ENCODE measurements around the gene ENTPD7. TPM values are rescaled to one million over a fixed set of nuclear protein-coding genes. Genes with fewer than 3 reads are reported as not detected.

ENTPD7 gene
- total RNA-seq, 1 donor from 2014 or later = 20.6 TPM

DNA sequence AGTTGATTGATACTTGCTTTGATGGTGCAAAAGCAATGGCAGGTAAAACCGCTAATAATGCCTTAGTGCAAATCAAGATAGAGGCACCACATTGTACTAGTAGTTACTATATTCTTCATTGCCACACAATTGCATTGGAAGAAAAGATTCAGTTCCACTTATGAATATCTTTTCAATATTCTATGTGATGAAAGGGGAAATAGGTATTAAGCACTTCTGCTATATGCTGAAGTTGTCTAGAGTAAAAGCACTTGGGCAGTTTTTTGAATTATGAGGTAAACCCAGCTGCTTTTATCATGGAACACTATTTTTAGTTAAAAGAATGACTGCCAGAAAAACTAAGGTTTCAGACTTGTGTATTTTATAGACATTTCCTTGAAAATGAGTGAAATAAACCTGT, 15.5 kb downstream of the ENTPD7 start:
- no peak for DNase-seq (ENCODE audit: low spot score in 2 of 2, unreplicated experiment in 2 of 2)
- Mint-ChIP-seq H3K4me3 (no peak overlapping the region), H3K4me1 (peaks cover 5% of the 10 kb centered on the region), H3K9me3 (no peaks in the 10 kb centered on the region), H3K27ac (no peak overlapping the region), H3K27me3 (ENCODE audit: low read depth) (no peaks in the 10 kb centered on the region), H3K36me3 (peaks cover 8% of the 10 kb centered on the region)
- TF ChIP-seq, protein P1, sequence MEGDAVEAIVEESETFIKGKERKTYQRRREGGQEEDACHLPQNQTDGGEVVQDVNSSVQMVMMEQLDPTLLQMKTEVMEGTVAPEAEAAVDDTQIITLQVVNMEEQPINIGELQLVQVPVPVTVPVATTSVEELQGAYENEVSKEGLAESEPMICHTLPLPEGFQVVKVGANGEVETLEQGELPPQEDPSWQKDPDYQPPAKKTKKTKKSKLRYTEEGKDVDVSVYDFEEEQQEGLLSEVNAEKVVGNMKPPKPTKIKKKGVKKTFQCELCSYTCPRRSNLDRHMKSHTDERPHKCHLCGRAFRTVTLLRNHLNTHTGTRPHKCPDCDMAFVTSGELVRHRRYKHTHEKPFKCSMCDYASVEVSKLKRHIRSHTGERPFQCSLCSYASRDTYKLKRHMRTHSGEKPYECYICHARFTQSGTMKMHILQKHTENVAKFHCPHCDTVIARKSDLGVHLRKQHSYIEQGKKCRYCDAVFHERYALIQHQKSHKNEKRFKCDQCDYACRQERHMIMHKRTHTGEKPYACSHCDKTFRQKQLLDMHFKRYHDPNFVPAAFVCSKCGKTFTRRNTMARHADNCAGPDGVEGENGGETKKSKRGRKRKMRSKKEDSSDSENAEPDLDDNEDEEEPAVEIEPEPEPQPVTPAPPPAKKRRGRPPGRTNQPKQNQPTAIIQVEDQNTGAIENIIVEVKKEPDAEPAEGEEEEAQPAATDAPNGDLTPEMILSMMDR (IDR thresholded peaks at IDR 0.05; ENCODE audit: unreplicated experiment) = no peak

DNA sequence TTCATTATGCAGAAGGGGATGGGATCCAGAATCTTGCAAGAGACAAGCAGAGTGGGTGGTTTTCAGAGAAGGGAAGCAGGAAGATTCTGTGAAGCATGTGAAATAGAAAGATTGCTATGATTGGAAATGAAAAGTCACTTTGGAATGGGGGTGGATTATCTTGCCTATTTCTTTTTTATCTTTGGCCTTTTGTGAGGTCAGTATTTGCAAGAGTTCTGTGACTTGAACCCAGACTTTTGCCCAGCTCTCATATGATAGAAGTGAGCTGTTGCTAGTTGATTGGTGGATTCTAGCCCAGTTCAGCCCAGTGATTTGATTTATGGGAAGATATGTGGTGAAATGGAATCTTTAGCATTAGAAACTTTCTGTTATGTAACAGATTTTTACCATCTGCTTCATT, 17.1 kb downstream of the ENTPD7 start:
- H3K4me3 Mint-ChIP-seq = no peak overlapping the region
- TF ChIP-seq, protein P1 (IDR thresholded peaks at IDR 0.05; ENCODE audit: unreplicated experiment) = no peak
- H3K4me1 Mint-ChIP-seq = peaks cover 5% of the 10 kb centered on the region
- H3K36me3 Mint-ChIP-seq = peaks cover 13% of the 10 kb centered on the region
- H3K27me3 Mint-ChIP-seq (ENCODE audit: low read depth) = no peaks in the 10 kb centered on the region
- no peak overlapping the region for H3K27ac Mint-ChIP-seq
- no peak for DNase-seq (ENCODE audit: low spot score in 2 of 2, unreplicated experiment in 2 of 2)
- no peaks in the 10 kb centered on the region for H3K9me3 Mint-ChIP-seq

DNA sequence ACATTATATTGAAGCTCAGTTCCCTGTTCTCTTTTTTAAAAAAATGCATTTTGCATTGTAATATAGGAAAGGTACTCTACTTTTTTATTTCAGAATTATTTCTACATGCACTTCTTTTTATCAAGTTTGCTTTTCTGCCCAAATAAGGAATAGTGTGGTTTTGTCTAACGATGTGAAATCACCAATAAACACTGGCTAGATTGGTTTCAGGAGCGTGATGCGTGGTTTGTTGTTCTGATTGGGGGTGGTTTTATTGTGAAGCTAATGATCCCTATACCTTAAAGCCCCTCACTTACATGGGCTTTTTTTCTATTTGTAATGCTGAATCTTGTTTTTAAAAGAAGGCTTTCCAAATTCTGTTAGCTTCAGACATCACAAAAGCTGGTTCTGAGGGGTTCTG, 17.6 kb downstream of the ENTPD7 start:
- H3K27me3 Mint-ChIP-seq (ENCODE audit: low read depth) = no peaks in the 10 kb centered on the region
- DNase-seq (ENCODE audit: low spot score in 2 of 2, unreplicated experiment in 2 of 2) = no peak
- H3K4me3 Mint-ChIP-seq = no peak overlapping the region
- H3K36me3 Mint-ChIP-seq = peaks cover 14% of the 10 kb centered on the region
- H3K27ac Mint-ChIP-seq = no peak overlapping the region
- peaks cover 5% of the 10 kb centered on the region for H3K4me1 Mint-ChIP-seq
- TF ChIP-seq, protein P1 (IDR thresholded peaks at IDR 0.05; ENCODE audit: unreplicated experiment) = no peak
- no peaks in the 10 kb centered on the region for H3K9me3 Mint-ChIP-seq

DNA sequence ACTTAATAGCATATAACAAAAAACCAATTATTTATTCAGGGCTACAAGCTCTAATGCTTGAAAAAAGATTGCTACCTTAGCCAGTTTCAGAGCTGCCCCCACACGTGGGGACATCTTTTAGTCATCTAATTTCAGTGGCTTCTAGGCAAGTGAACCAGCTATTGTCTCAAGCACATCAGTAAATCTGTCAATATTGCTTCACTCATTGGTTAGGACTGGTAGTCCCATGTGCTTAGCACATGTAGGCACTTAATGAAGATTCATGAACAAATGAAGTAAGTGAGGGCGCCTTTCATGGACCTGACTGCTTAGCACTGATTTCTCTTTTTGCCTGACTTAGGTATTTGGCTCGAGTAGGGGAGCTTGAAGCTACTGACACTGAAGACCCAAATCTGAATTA, 19.6 kb downstream of the ENTPD7 start:
- no peak for DNase-seq (ENCODE audit: low spot score in 2 of 2, unreplicated experiment in 2 of 2)
- H3K9me3 Mint-ChIP-seq = no peaks in the 10 kb centered on the region
- H3K4me3 Mint-ChIP-seq = no peak overlapping the region
- H3K36me3 Mint-ChIP-seq = peaks cover 17% of the 10 kb centered on the region
- peaks cover 5% of the 10 kb centered on the region for H3K4me1 Mint-ChIP-seq
- TF ChIP-seq, protein P1 (IDR thresholded peaks at IDR 0.05; ENCODE audit: unreplicated experiment) = no peak
- H3K27me3 Mint-ChIP-seq (ENCODE audit: low read depth) = no peaks in the 10 kb centered on the region
- H3K27ac Mint-ChIP-seq = no peak overlapping the region

DNA sequence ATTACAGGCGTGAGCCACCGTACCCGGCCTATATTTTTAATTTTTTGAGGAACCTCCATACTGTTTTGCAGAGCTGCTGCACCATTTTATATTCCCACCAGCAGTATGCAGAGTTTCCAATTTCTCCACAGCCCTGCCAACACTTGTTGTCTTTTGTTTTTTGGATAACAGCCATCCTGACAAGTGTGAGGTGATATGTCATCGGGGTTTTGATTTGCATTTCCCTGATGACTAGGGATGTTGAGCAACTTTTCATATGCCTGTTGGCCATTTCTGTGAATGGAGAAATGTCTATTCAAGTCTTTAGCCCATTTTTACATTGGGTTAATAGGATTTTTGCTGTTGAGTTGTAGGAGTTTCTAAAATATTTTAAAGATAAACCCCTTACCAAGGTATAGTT, 22.2 kb downstream of the ENTPD7 start:
- Mint-ChIP-seq H3K9me3 (no peaks in the 10 kb centered on the region), H3K27ac (no peak overlapping the region), H3K27me3 (ENCODE audit: low read depth) (no peaks in the 10 kb centered on the region), H3K4me1 (peaks cover 2% of the 10 kb centered on the region), H3K4me3 (no peak overlapping the region), H3K36me3 (peaks cover 19% of the 10 kb centered on the region)
- DNase-seq (ENCODE audit: low spot score in 2 of 2, unreplicated experiment in 2 of 2) = no peak
- TF ChIP-seq, protein P1 (IDR thresholded peaks at IDR 0.05; ENCODE audit: unreplicated experiment) = no peak

DNA sequence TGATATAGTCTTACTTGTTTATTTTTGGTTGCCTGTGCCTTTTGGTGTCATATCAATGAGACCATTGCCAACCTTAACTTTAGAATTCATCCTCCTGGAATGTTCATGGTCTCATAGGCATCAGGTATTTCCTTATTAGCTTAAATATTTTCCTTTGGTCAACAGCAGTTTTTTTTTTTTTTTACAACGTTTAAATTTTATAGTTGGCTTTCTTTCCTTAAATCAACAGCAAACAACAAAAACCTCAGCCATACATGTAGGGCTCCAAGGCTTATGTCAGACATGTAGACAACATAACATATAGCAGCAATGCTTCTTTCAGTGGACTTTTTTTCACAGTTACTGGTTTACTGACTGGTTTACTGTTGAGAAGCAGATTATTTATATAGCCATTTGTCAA, 22.7 kb downstream of the ENTPD7 start:
- no peak overlapping the region for H3K27ac Mint-ChIP-seq
- no peak for DNase-seq (ENCODE audit: low spot score in 2 of 2, unreplicated experiment in 2 of 2)

More for the DNA sequence above, 22.7 kb downstream of the ENTPD7 start:
- no peaks in the 10 kb centered on the region for H3K27me3 Mint-ChIP-seq (ENCODE audit: low read depth)
- H3K36me3 Mint-ChIP-seq = peaks cover 19% of the 10 kb centered on the region
- H3K4me3 Mint-ChIP-seq = no peak overlapping the region
- no peaks in the 10 kb centered on the region for H3K9me3 Mint-ChIP-seq
- H3K4me1 Mint-ChIP-seq = no peaks in the 10 kb centered on the region
- TF ChIP-seq, protein P1 (IDR thresholded peaks at IDR 0.05; ENCODE audit: unreplicated experiment) = no peak

Measured in mesothelial cell of epicardium (in vitro differentiated cells).